Natural killer cell (primary cell): ENCODE data around the gene CDC42BPA. TPM values are rescaled to one million over a fixed set of nuclear protein-coding genes. Genes with fewer than 3 reads are reported as not detected.

Source experiments
- ATAC-seq, 3 donors: fragments of 150-1000 bp in 2 of 3; fragments of 200-7000 bp in 1 of 3; cut with Tn5 transposase; 1 replicate in 1 of 3; 2 replicates in 2 of 3; pipeline ENCODE4 v1.10.0; 2021; ENCODE audit warnings: mild to moderate bottlenecking in 2 of 3, moderate library complexity in 2 of 3
- DNase-seq, 2 donors: peaks; one replicate each; pipeline versions ENCODE4 v3.0.0 to v3.0.0-alpha.2; 2013 to 2021; ENCODE audit warnings: mixed read lengths in 1 of 2
- H3K27ac ChIP-seq: one replicate; pipeline ENCODE4 v1.5.1; 2013; ENCODE audit warnings: mild to moderate bottlenecking, low read length
- H3K27me3 ChIP-seq: one replicate; pipeline ENCODE4 v1.6.1; 2013; ENCODE audit warnings: low read length; ENCODE audit not compliant: control insufficient read depth, insufficient read depth
- H3K36me3 ChIP-seq: one replicate; pipeline ENCODE4 v1.6.1; 2013; ENCODE audit warnings: low read length; ENCODE audit not compliant: control insufficient read depth, insufficient read depth
- H3K4me1 ChIP-seq: one replicate; pipeline ENCODE4 v1.6.1; 2013; ENCODE audit warnings: low read length; ENCODE audit not compliant: control insufficient read depth, insufficient read depth
- H3K4me3 ChIP-seq: one replicate; pipeline ENCODE4 v1.5.1; 2013; ENCODE audit warnings: low read length
- H3K9me3 ChIP-seq: one replicate; pipeline ENCODE4 v1.6.1; 2013; ENCODE audit warnings: low read length; ENCODE audit not compliant: control insufficient read depth, insufficient read depth
- H3K27ac Mint-ChIP-seq, 2 donors: one replicate each; pipeline ENCODE4 v1.8.0; 2022; ENCODE audit warnings: mild to moderate bottlenecking in 2 of 2, mixed read lengths in 2 of 2, moderate library complexity in 1 of 2
- H3K27me3 Mint-ChIP-seq, 2 donors: one replicate each; pipeline ENCODE4 v1.8.0; 2022; ENCODE audit warnings: low read depth in 2 of 2, mixed read lengths in 2 of 2
- H3K36me3 Mint-ChIP-seq: one replicate; pipeline ENCODE4 v1.8.0; 2022; ENCODE audit warnings: mixed read lengths
- H3K4me1 Mint-ChIP-seq, 2 donors: one replicate each; pipeline ENCODE4 v1.8.0; 2022; ENCODE audit warnings: mixed read lengths in 2 of 2
- H3K4me3 Mint-ChIP-seq: one replicate; pipeline ENCODE4 v1.8.0; 2022; ENCODE audit warnings: mild to moderate bottlenecking, moderate library complexity, mixed read lengths
- H3K9me3 Mint-ChIP-seq, 2 donors: one replicate each; pipeline ENCODE4 v1.8.0; 2022; ENCODE audit warnings: mixed read lengths in 2 of 2
- CTCF ChIP-seq: fragments of 200-600 bp; IDR thresholded peaks from one replicate; pipeline ENCODE4 v1.8.0; 2022; ENCODE audit warnings: antibody characterized with exemption
- WGBS: methylation state at CpG from one replicate; pipeline ENCODE4 v1.1.7; 2013; ENCODE audit warnings: missing lambda C conversion rate; ENCODE audit not compliant: insufficient coverage; 5-methylcytosine and 5-hydroxymethylcytosine counted together
- intact Hi-C: fragments of 100-400 bp; cut with micrococcal nuclease; formaldehyde crosslinking; loops from one replicate; pipeline ENCODE4 v1.14.2; 2022
- total RNA-seq, 4 donors: library from RNA; stranded (reverse); fragments of 120-200 nt in 1 of 4; gene quantifications; one replicate each; pipeline versions ENCODE4 v1.2.3 to v1.2.4, GENCODE V29; 2013 to 2022

Gene CDC42BPA
- total RNA-seq, 3 donors from 2014 or later (not counting 1 experiment from before 2014, with no cell fraction given), result 0.14 to 2.4 (median 0.77) TPM

- ATAC-seq, result no peak
- TF ChIP-seq CTCF, result no peak
- Histone ChIP-seq H3K27ac (no peak overlapping the region), H3K36me3 (no peaks in the 10 kb centered on the region), H3K4me3 (no peak overlapping the region), H3K4me1 (peaks cover 13% of the 10 kb centered on the region), H3K27me3 (no peaks in the 10 kb centered on the region), H3K9me3 (no peaks in the 10 kb centered on the region)
- intact Hi-C loops, result no loop called here
- Mint-ChIP-seq H3K4me1 (peaks cover 14 to 16% of the 10 kb centered on the region in 2 donors), H3K27ac (no peak overlapping the region), H3K4me3 (no peak overlapping the region), H3K9me3 (no peaks in the 10 kb centered on the region), H3K27me3 (peaks cover 0 to 13% of the 10 kb centered on the region in 2 donors), H3K36me3 (no peaks in the 10 kb centered on the region)
- WGBS, result 93% methylated on average over 21 of the region's 22 CpGs
- DNase-seq, result no peak
These were observed 324.3 kb downstream of the CDC42BPA start for GRCh38 chr1:226993814-226994585.

- H3K9me3 ChIP-seq, result no peaks in the 10 kb centered on the region
- no peak overlapping the region for H3K4me3 Mint-ChIP-seq
- no peak overlapping the region for H3K27ac ChIP-seq
- ATAC-seq (no peak), DNase-seq (no peak)
- peaks cover 0 to 8% of the 10 kb centered on the region in 2 donors for H3K27me3 Mint-ChIP-seq
- H3K9me3 Mint-ChIP-seq, result no peaks in the 10 kb centered on the region
- H3K4me3 ChIP-seq, result no peak overlapping the region
- H3K27me3 ChIP-seq, result no peaks in the 10 kb centered on the region
- peaks cover 2% of the 10 kb centered on the region for H3K36me3 ChIP-seq
- 98% methylated on average over 3 of the region's 4 CpGs for WGBS
- no peak overlapping the region for H3K27ac Mint-ChIP-seq
- intact Hi-C loops, result no loop called here
- no peaks in the 10 kb centered on the region for H3K36me3 Mint-ChIP-seq
- H3K4me1 Mint-ChIP-seq, result peaks cover 14 to 16% of the 10 kb centered on the region in 2 donors
- H3K4me1 ChIP-seq, result peaks cover 15% of the 10 kb centered on the region
- TF ChIP-seq CTCF, result no peak
These were observed 326.4 kb downstream of the CDC42BPA start for GRCh38 chr1:226991920-226992319.

GRCh38 chr1:226990133-226990716, 328.1 kb downstream of the CDC42BPA start:
- Histone ChIP-seq H3K27ac (no peak overlapping the region), H3K27me3 (no peaks in the 10 kb centered on the region), H3K4me1 (peaks cover 15% of the 10 kb centered on the region), H3K36me3 (peaks cover 9% of the 10 kb centered on the region), H3K9me3 (no peaks in the 10 kb centered on the region), H3K4me3 (no peak overlapping the region)
- no peaks in the 10 kb centered on the region for H3K9me3 Mint-ChIP-seq
- peaks cover 0 to 6% of the 10 kb centered on the region in 2 donors for H3K27me3 Mint-ChIP-seq
- H3K4me1 Mint-ChIP-seq, result peaks cover 14 to 16% of the 10 kb centered on the region in 2 donors
- peak overlapping the region; percentile 72 to 81 for H3K27ac Mint-ChIP-seq
- H3K4me3 Mint-ChIP-seq, result no peak overlapping the region
- no peak for TF ChIP-seq CTCF
- H3K36me3 Mint-ChIP-seq, result no peaks in the 10 kb centered on the region
- ATAC-seq, result peak; percentile 77 to 85 (median 80)
- DNase-seq, result peak in 1 of 2 donors; percentile 44
- intact Hi-C loops, result no loop called here
- WGBS, result 60% methylated on average over 9 of the region's 10 CpGs
